Stomach (tissue), 9 donors: ENCODE measurements around the gene CEP112. TPM values are rescaled to one million over a fixed set of nuclear protein-coding genes. Genes with fewer than 3 reads are reported as not detected.

Experiments
- DNase-seq, 2 donors: peaks; one replicate each; pipeline versions ENCODE4 v3.0.0 to v3.0.0-alpha.2; 2013 to 2019
- H3K27ac ChIP-seq, 5 donors: fragments of 200-600 bp in 4 of 5; sonication (generic) in 4 of 5; one replicate each; pipeline ENCODE4 v1.5.1; 2013 to 2019; ENCODE audit warnings: mild to moderate bottlenecking in 1 of 5, moderate library complexity in 1 of 5
- H3K27me3 ChIP-seq, 3 donors: fragments of 200-600 bp; sonication (generic); one replicate each; pipeline ENCODE4 v1.5.1; 2017 to 2019; ENCODE audit warnings: mixed run types in 1 of 3
- H3K36me3 ChIP-seq, 4 donors: fragments of 200-600 bp; sonication (generic); 1 replicate in 3 of 4; 2 replicates in 1 of 4; pipeline ENCODE4 v1.5.1; 2016 to 2019
- H3K4me1 ChIP-seq, 4 donors: fragments of 200-600 bp; sonication (generic); one replicate each; pipeline ENCODE4 v1.5.1; 2016 to 2019
- H3K4me3 ChIP-seq, 4 donors: fragments of 200-600 bp; sonication (generic) in 3 of 4; one replicate each; pipeline ENCODE4 v1.5.1; 2016 to 2019; ENCODE audit warnings: mild to moderate bottlenecking in 1 of 4
- H3K9me3 ChIP-seq, 4 donors: fragments of 200-600 bp; sonication (generic); one replicate each; pipeline ENCODE4 v1.5.1; 2016 to 2019
- EP300 ChIP-seq: sonication (generic); formaldehyde crosslinking; IDR thresholded peaks from one replicate; pipeline ENCODE4 v1.6.1; 2017; ENCODE audit warnings: antibody characterized with exemption
- POLR2A ChIP-seq, 4 donors: fragments of 450-650 bp; IDR thresholded peaks; one replicate each; pipeline ENCODE4 v1.6.1; 2016; ENCODE audit warnings: antibody characterized with exemption in 4 of 4, control low read depth in 2 of 4, mild to moderate bottlenecking in 1 of 4, moderate library complexity in 1 of 4
- POLR2AphosphoS5 ChIP-seq, 3 donors: sonication (generic); formaldehyde crosslinking; IDR thresholded peaks; one replicate each; pipeline ENCODE4 v1.6.1; 2016; ENCODE audit warnings: antibody characterized with exemption in 3 of 3
- WGBS, 5 donors: extraction: QIAGEN DNeasy Blood & Tissue Kit in 3 of 5; methylation state at CpG; one replicate each; pipeline versions ENCODE4 v1.1.5 to v1.1.7; 2013 to 2018; 5-methylcytosine and 5-hydroxymethylcytosine counted together
- intact Hi-C: fragments of 100-400 bp; cut with DNase I; formaldehyde crosslinking; loops from one replicate; pipeline ENCODE4 v1.15.1; 2023; ENCODE audit warnings: low total_unique reads
- polyA plus RNA-seq, 3 donors: library from polyadenylated mRNA; stranded (reverse); fragments of 200-250 nt; gene quantifications; one replicate each; pipeline ENCODE4 v1.2.3, GENCODE V29; 2013
- total RNA-seq, 5 donors: library from RNA; depleted of rRNA; stranded (reverse); fragments of >200 nt; gene quantifications; one replicate each; pipeline versions ENCODE4 v1.1.0 to v1.2.3, GENCODE V29; 2014 to 2016
- TF ChIP-seq, protein P1 (sequence below), 7 experiments: fragments of 450-650 bp in 4 of 7; fragments of 200-600 bp in 3 of 7; sonication (generic) in 3 of 7; IDR thresholded peaks; one replicate each; pipeline ENCODE4 v1.5.1; 2016 to 2019; ENCODE audit warnings: antibody characterized with exemption in 7 of 7, control low read depth in 2 of 7, mild to moderate bottlenecking in 1 of 7
- donor health status: healthy with polysubstance abuse.
- donor health status: Bipolar disorder and iron deficiency.
- donor health status: healthy.

CEP112 gene
- total and polyA plus RNA-seq, 8 donors: 3.5 to 108 (median 13.3) TPM

DNA sequence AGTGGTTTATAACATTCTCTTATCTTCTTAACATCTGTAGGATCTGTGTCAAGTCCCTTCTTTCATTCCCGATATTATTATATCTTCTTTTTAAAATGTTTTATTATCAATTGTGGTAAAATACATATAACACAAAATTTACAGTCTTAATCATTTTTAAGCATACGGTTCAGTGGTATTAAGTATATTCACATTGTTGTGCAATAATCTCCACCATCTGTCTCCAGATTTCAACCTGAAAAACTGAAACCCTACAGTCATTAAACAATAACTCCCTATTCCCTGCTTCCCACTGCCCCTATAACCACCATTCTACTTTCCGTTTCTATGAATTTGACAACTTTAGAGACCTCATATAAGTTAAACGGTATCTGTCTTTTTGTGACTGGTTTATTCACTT, 45.5 kb downstream of the CEP112 start:
- Histone ChIP-seq H3K4me1 (no peaks in the 10 kb centered on the region), H3K36me3 (peaks cover 0 to 4% (median 0%) of the 10 kb centered on the region in 4 donors), H3K27ac (no peak overlapping the region), H3K9me3 (no peaks in the 10 kb centered on the region), H3K4me3 (no peak overlapping the region), H3K27me3 (no peaks in the 10 kb centered on the region)
- TF ChIP-seq EP300 (no peak), POLR2AphosphoS5 (IDR thresholded peaks at IDR 0.05) (no peak), POLR2A (IDR thresholded peaks at IDR 0.05) (no peak)
- TF ChIP-seq, protein P1, sequence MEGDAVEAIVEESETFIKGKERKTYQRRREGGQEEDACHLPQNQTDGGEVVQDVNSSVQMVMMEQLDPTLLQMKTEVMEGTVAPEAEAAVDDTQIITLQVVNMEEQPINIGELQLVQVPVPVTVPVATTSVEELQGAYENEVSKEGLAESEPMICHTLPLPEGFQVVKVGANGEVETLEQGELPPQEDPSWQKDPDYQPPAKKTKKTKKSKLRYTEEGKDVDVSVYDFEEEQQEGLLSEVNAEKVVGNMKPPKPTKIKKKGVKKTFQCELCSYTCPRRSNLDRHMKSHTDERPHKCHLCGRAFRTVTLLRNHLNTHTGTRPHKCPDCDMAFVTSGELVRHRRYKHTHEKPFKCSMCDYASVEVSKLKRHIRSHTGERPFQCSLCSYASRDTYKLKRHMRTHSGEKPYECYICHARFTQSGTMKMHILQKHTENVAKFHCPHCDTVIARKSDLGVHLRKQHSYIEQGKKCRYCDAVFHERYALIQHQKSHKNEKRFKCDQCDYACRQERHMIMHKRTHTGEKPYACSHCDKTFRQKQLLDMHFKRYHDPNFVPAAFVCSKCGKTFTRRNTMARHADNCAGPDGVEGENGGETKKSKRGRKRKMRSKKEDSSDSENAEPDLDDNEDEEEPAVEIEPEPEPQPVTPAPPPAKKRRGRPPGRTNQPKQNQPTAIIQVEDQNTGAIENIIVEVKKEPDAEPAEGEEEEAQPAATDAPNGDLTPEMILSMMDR (IDR thresholded peaks at IDR 0.05): no peak
- DNase-seq: no peak
- intact Hi-C loops: no loop called here
- 93 to 97% (median 94%) methylated on average over 4 of the region's 4 CpGs for WGBS, 5 donors

GRCh38 chr17:66143657-66144282, 48.2 kb downstream of the CEP112 start:
- H3K4me3 ChIP-seq: no peak overlapping the region
- TF ChIP-seq POLR2A (IDR thresholded peaks at IDR 0.05) (no peak), EP300 (no peak), POLR2AphosphoS5 (IDR thresholded peaks at IDR 0.05) (no peak)
- TF ChIP-seq, protein P1 (IDR thresholded peaks at IDR 0.05): no peak
- no peak for DNase-seq
- H3K27ac ChIP-seq: no peak overlapping the region
- intact Hi-C loops: no loop called here
- no peaks in the 10 kb centered on the region for H3K4me1 ChIP-seq
- no peaks in the 10 kb centered on the region for H3K27me3 ChIP-seq
- peaks cover 0 to 4% (median 0%) of the 10 kb centered on the region in 4 donors for H3K36me3 ChIP-seq
- no peaks in the 10 kb centered on the region for H3K9me3 ChIP-seq
- 77 to 91% (median 88%) methylated on average over 2 of the region's 2 CpGs for WGBS, 5 donors

- Histone ChIP-seq H3K27ac (no peak overlapping the region), H3K4me3 (no peak overlapping the region), H3K36me3 (peaks cover 0 to 7% (median 2%) of the 10 kb centered on the region in 4 donors), H3K27me3 (no peaks in the 10 kb centered on the region), H3K9me3 (no peaks in the 10 kb centered on the region), H3K4me1 (no peaks in the 10 kb centered on the region)
- TF ChIP-seq POLR2A (IDR thresholded peaks at IDR 0.05): no peak
- TF ChIP-seq EP300: no peak
- no peak for TF ChIP-seq POLR2AphosphoS5 (IDR thresholded peaks at IDR 0.05)
- TF ChIP-seq, protein P1 (IDR thresholded peaks at IDR 0.05): no peak
- intact Hi-C loops: no loop called here
- 64 to 71% (median 65%) methylated on average over 7 of the region's 7 CpGs for WGBS, 5 donors
- DNase-seq: no peak
These were observed 49.5 kb downstream of the CEP112 start for GRCh38 chr17:66142428-66142827.

DNA sequence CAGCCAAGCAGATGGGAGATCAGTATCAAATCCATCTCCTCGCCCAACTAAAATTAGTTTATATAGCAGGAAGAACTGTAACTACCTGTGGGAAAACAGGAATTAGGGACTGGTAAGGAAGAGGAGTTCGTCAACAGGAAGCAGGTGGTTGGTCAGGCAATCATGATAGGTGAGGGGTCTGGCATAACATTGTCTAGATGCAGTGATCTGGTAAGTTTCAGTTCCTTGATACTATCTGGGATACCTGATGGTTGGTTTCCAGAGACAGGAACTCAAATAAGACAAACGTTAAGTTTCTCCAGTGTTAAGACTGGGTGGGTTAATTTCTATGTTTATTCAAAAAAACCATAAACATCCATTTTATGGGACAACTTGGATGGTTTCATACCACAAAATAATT, 53.8 kb downstream of the CEP112 start:
- 85 to 92% (median 90%) methylated on average over 3 of the region's 3 CpGs for WGBS, 5 donors
- H3K4me3 ChIP-seq: no peak overlapping the region
- H3K9me3 ChIP-seq: no peaks in the 10 kb centered on the region
- peaks cover 0 to 13% (median 0%) of the 10 kb centered on the region in 4 donors for H3K36me3 ChIP-seq
- no peaks in the 10 kb centered on the region for H3K4me1 ChIP-seq
- no peaks in the 10 kb centered on the region for H3K27me3 ChIP-seq
- H3K27ac ChIP-seq: no peak overlapping the region
- intact Hi-C loops: no loop called here
- TF ChIP-seq POLR2AphosphoS5 (IDR thresholded peaks at IDR 0.05) (no peak), EP300 (no peak), POLR2A (IDR thresholded peaks at IDR 0.05) (no peak)
- TF ChIP-seq, protein P1 (IDR thresholded peaks at IDR 0.05): no peak
- DNase-seq: no peak
